GDM1 (cell line): ENCODE data around the gene ANO9.

Source experiments
- DNase-seq: peaks from one replicate; lab custom pipeline; 2025; lab: John Stamatoyannopoulos, UW

The ANO9 gene

DNA sequence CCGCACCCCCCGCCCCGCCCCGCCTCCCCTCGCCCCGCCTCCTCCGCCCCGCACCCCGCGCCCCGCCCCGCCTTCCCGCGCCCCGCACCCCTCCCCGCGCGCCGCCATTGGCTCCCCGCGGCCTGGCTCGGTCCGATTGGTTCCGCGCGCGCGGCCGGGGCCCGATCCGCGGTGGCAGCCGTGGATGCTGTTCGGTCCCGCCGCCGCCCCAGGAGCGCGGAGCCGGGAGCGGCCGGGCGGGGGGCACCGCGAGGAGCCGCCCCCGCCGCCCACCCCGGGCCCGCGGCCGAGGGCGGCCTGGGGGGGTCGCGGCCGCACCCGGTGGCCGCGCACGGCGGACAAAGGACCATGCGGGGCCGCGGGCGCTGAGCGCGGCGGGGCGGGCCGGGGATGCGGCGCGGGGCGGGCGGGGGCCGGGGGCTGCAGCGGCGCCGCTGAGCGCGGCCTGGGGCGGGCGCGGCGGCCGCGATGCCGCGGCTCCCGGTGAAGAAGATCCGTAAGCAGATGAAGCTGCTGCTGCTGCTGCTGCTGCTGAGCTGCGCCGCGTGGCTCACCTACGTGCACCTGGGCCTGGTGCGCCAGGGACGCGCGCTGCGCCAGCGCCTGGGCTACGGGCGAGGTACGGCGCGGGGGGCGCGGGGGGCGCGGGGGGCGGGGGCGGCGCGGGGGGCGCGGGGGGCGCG, 72.3 kb downstream of the ANO9 start, which contains the start of gene B4GALNT4:
TSS of gene B4GALNT4 (plus strand) at position 164 of the 683 bp plus-strand sequence. CDS start at position 469, 305 bp downstream.
- DNase-seq, result no peak

DNA sequence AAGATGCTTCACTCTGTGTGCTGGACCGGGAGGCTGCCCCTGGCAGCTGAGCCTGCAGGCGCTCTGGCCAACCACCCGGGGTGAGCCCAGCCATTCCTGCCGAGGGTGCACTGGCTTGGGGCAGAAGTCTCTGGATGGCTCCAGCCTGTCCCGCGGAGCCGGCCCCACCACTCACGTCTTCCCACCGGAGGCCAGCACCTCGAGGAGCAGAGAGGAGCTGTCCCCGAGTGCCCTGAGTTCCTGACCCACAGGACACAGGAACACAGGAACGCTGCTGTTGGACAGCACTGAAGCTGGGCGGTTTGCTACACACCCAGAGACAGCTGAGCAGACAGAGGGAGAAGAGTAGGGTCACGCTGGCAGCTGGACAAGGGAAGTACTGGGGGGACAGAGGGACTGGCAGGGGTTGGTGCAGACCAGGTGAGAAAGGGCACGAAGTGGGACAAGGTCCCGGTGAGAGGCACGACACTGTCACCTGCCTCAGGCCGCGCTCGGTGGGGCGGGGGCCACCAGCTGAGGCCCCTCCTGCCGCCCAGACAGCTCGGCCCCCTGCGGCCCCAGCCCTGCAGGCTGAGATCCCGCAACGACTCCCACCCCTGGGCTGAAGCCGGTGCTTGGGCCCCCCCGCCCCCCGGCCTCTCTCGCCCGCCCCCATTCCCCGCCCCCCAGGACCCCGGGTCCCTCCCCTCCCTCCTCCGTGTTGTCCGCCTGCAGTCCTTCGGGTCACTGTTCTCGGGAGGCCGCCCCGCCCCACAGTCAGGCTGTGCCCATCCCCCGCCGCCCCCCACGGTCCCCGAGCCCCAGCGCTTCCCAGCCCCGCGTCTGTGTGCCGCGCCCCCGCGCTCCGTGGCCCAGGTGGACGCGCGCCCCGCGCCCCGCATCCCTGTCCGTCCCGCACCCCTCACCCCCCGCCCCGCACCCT, 73.1 kb downstream of the ANO9 start:
- DNase-seq, result no peak

DNA sequence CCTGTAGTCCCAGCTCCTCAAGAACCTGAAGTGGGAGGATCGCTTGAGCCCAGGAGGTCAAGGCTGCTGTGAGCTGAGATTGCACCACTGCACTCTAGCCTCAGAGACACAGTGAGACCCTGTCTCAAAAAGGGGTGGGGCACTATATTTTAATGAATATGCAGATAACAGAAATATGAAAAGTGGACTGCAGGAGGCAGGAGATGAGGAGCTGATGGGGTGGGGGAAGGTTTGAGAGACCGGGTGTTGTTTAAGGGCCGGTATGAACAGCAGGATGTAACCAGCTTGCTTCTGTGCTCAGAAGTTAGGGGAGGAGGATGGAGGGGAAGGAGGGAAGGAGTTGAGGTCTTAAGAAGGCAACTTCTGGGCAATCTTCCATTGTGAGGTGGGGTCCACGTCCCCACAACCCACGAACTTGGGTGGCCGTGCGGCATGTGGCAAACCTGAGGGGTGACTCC, 73.8 kb downstream of the ANO9 start:
- no peak for DNase-seq
